ENCODE measurements around the gene VAMP1. TPM values are rescaled to one million over a fixed set of nuclear protein-coding genes. Genes with fewer than 3 reads are reported as not detected.
A peak's percentile ranks its signal among the peaks of the same experiment; 100 is the strongest.
"Not testable (repeated sequence)": the region's sequence is repeated elsewhere in the genome, so short reads cannot be mapped to it uniquely, and the experiment has no call there.

VAMP1 gene, protein sequence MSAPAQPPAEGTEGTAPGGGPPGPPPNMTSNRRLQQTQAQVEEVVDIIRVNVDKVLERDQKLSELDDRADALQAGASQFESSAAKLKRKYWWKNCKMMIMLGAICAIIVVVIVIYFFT
- total RNA-seq: 10 to 100 TPM; 19.9 to 81.8 TPM

DNA sequence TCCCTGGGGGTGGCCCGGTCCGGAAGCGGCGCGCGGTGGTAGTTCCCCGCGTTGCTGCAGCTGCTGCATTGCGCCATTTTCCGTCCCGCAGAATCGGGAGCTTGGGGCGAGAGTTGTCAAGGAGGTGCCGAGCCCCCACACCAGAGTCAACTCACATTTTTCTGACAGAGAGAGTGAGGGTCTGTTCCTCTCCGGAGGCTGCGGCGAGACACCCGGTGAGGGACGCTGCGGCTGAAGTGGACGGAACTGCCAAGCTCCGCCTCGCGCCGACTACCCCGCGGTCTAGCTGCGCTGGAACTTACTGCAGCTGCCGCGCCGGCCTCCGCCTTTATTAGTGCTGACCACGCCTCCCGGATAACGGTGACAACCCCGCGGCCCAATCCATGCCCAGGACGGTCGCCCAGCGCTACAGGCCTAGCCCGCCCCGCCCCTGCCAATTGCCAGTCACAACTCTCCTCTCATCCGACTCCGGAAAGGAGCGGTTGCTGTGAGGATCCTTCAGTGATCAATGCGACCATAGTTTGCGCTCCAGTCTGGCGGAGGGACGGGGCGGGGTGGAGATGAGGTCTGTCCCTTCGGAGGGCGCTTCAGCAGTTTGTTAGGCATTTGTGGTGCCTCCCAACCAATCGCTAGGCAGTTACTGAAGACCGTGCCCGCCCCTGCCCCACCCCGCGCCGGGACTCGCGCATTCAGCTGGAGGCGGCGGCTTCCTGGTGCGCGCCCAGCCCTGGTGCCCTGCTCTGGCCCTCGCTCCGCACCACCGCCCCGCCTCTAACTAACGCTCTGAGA lies at the start of gene VAMP1:
TSS of gene VAMP1 (minus strand) at position 303 of the 789 bp plus-strand sequence. CDS start at position 157, 146 bp downstream.
- Mint-ChIP-seq H3K27ac (peak within 1 kb of the TSS; percentile 90), H3K4me3 (peak within 1 kb of the TSS; percentile 79), H3K4me1 (peaks cover 30% of the 10 kb centered on the region), H3K9me3 (no peaks in the 10 kb centered on the region), H3K27me3 (no peaks in the 10 kb centered on the region), H3K36me3 (ENCODE audit: low read depth) (peaks cover 54% of the 10 kb centered on the region)
- ATAC-seq (replicated peaks): peak; percentile 89

DNA sequence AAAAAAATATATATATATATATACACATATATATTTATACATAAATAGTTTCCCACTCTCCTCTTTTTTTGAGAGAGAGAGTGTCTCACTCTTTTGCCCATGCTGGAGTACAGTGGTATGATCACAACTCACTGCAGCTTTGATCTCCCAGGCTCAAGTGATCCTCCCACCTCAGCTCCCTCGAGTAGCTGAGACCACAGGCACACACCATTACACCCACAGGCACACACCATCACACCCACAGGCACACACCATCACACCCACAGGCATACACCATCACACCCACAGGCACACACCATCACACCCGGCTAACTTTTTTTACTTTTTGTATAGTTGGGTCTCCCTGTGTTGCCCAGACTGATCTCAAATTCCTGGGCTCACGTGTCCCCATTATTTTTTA lies 49.7 kb upstream of the VAMP1 start:
- no peak for ATAC-seq (replicated peaks)
- peak overlapping the region; percentile 67 for H3K27ac Mint-ChIP-seq
- H3K4me3 Mint-ChIP-seq: no peak overlapping the region
- H3K9me3 Mint-ChIP-seq: no peaks in the 10 kb centered on the region
- H3K36me3 Mint-ChIP-seq (ENCODE audit: low read depth): peaks cover 100% of the 10 kb centered on the region
- H3K27me3 Mint-ChIP-seq: no peaks in the 10 kb centered on the region
- H3K4me1 Mint-ChIP-seq: no peaks in the 10 kb centered on the region

DNA sequence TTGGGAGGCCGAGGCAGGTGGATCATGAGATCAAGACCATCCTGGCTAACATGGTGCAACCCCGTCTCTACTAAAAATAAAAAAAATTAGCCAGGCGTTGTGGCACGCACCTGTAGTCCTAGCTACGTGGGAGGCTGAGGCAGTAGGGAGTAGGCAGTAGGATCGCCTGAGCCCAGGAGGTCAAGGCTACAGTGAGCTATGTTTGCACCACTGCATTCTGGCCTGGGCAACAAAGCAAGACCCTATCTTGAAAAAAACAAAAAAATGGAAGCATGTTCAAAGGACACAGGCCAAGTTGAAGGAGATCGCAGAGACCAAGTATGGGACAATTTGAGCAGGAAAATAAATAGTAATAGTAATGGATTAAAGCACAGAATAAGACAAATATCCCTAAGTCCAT lies 37.6 kb upstream of the VAMP1 start:
- H3K4me1 Mint-ChIP-seq: no peaks in the 10 kb centered on the region
- no peak for ATAC-seq (replicated peaks)
- no peaks in the 10 kb centered on the region for H3K9me3 Mint-ChIP-seq
- H3K36me3 Mint-ChIP-seq (ENCODE audit: low read depth): peaks cover 76% of the 10 kb centered on the region
- no peaks in the 10 kb centered on the region for H3K27me3 Mint-ChIP-seq
- H3K27ac Mint-ChIP-seq: no peak overlapping the region
- H3K4me3 Mint-ChIP-seq: no peak overlapping the region

DNA sequence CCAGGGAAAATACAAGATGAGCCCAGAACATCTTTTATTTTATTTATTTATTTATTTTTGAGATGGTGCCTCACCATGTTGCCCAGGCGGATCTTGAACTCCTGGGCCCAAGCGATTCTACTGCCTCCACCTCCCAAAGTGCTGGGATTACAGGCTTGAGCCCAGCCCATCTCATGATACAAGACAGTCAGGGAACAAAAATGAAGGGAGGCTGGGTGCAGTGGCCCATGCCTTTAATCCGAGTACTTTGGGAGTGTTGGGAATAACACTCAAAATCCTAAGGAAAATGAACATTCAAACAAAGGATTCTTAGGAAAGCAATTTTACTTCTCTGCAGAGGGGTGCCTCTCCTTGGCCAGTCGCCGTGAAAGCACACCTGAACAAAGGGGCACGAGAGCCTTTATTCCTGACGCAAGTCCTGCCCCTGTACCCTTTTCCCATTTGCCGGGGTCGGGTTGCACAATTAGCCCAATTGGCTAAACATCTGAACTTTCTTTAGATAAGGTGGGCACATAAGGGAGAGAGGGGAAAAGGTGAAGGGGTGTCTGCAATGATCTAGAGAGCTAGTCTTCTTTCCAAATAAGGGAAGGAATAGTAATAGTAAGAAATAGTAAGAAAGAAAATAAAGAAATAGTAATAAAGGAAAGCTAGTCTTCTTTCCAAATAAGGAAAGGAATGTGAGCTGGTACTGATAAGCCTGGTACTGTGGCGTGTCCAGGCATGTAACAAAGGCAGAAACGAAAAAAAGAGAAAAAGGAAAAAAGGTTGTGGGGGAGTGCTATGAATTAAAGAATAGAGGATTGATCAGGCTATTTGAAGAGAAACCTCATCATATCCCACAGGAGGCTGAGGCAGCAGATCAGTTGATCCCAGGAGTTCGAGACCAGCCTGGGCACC lies 36.9 kb upstream of the VAMP1 start:
- Mint-ChIP-seq H3K4me1 (no peaks in the 10 kb centered on the region), H3K9me3 (no peaks in the 10 kb centered on the region)
- ATAC-seq (replicated peaks): no peak

DNA sequence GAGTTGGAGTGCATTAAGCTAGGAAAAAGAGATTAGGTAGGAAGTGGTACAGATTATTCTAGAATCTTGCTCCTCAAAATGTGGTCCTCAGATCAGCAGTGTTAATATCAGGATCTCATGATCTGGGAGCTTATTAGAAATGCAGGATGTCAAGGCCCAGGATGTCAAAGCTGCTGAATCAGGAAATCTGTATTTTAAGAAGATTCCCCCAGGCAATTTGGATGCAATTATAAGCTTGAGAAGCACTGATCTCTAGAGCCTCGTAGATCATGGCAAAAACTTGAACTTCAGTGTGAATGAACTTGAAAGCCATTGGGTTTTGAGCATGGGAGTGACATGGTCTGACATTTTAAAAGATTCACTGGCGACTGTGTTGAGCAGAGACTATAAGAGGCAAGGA lies 30.0 kb upstream of the VAMP1 start:
- no peak overlapping the region for H3K27ac Mint-ChIP-seq
- H3K36me3 Mint-ChIP-seq (ENCODE audit: low read depth): peaks cover 44% of the 10 kb centered on the region
- H3K4me3 Mint-ChIP-seq: no peak overlapping the region
- ATAC-seq (replicated peaks): no peak
- H3K4me1 Mint-ChIP-seq: peaks cover 5% of the 10 kb centered on the region
- H3K27me3 Mint-ChIP-seq: no peaks in the 10 kb centered on the region
- no peaks in the 10 kb centered on the region for H3K9me3 Mint-ChIP-seq

More for the DNA sequence above, 36.9 kb upstream of the VAMP1 start:
- H3K27me3 Mint-ChIP-seq: no peaks in the 10 kb centered on the region
- peaks cover 68% of the 10 kb centered on the region for H3K36me3 Mint-ChIP-seq (ENCODE audit: low read depth)
- H3K4me3 Mint-ChIP-seq: no peak overlapping the region
- no peak overlapping the region for H3K27ac Mint-ChIP-seq

DNA sequence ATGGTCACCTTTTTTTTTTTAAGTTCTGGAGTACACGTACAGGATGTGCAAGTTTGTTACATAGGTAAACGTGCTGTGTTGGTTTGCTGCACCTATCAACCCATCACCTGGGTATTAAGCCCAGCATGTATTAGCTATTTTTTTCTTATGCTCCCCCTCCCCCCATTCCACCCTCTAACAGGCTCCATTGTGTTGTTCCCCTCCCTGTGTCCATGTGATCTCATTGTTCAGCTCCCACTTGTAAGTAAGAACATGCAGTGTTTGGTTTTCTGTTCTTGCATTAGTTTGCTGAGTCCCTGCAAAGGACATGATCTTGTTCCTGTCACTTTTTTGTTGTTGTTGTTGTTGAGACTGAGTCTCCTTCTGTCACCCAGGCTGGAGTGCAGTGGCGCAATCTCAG lies 26.8 kb upstream of the VAMP1 start:
- Mint-ChIP-seq H3K4me1 (peaks cover 12% of the 10 kb centered on the region), H3K36me3 (ENCODE audit: low read depth) (peaks cover 58% of the 10 kb centered on the region)
- H3K9me3 Mint-ChIP-seq; H3K4me3 Mint-ChIP-seq; H3K27me3 Mint-ChIP-seq; H3K27ac Mint-ChIP-seq; ATAC-seq (replicated peaks): not testable (repeated sequence)

DNA sequence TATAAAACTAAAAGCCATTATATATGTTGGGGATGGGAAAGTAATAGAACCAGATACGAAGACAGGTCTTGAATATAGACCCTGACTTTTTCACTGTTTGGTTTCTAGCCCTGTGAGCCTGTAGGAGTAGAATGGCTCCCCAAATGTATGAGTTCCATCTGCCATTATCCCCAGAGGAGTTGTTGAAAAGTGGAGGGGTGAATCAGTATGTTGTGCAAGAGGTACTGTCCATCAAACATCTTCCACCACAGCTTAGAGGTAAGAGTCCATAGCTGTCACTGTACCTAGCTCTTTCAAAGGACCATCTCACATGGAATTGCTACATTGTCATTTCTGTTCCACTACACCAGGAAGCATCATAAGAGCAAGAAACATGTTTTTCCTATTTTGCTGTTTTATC lies 24.5 kb upstream of the VAMP1 start:
- Mint-ChIP-seq H3K4me1 (peaks cover 12% of the 10 kb centered on the region), H3K4me3 (peak overlapping the region; percentile 83), H3K9me3 (no peaks in the 10 kb centered on the region), H3K27ac (peak overlapping the region; percentile 96), H3K36me3 (ENCODE audit: low read depth) (peaks cover 79% of the 10 kb centered on the region), H3K27me3 (no peaks in the 10 kb centered on the region)
- no peak for ATAC-seq (replicated peaks)

DNA sequence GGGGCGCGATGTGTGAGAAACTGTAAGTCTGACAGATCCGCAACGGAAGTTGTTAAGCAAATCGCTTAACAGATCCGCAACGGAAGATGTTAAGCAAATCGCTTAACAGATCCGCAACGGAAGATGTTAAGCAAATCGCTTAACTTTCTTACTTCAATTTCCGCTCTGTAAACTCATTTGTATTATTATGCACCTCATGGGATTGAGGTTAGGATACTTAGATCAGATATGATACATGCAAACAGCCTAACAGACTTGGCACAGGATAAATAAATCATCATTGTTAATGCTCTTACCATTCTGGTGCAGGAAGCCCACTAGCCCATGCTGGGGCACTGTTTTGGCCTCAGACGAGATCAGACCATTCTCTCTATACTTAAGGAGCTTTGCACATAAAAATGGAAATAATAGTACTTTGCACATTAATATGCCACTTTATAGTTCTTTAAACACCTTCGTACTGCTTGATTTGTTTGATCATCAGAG lies 23.8 kb upstream of the VAMP1 start:
- Mint-ChIP-seq H3K9me3 (no peaks in the 10 kb centered on the region), H3K27me3 (no peaks in the 10 kb centered on the region), H3K4me1 (peaks cover 12% of the 10 kb centered on the region), H3K36me3 (ENCODE audit: low read depth) (peaks cover 79% of the 10 kb centered on the region), H3K4me3 (peak overlapping the region; percentile 83), H3K27ac (peak overlapping the region; percentile 96)
- ATAC-seq (replicated peaks): peak; percentile 48

DNA sequence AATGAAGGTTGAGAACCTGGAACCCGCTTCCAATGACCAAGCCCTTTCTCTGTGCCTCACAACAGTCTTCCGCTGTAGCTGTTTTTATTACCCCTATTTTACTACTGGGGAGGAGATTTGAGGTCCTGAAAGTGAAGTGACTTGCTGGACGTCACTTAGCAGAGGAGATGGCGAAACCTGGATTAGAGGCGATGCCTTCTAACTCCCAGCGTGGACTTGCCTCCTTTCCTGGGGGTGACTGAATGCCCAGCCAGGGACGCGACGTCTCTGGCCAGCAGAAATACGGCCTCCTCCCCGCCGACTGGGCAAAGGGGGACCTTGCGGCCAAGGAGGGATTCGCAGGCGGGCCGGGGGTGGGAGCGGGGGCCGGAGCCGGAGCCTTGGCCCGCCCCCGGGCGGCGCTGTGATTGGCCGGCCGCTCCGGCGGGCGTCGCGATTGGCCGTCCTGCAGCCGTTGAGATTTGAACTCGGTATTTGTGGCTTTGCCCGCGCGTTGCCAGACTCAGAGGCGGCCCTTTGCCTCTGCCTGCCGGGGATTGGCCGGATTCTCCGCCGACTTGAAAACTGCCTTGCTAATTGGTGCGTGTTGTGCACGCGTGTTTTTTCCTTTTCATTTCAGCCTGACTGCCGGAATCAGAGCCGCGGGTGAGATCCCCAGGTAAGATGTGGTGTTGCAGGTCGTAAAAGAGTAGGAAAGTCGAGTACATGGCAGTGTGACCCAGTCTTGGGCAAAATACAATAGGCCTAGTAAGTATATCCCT lies 23.2 kb upstream of the VAMP1 start, which contains the start of gene NCAPD2:
TSS of gene NCAPD2 (plus strand) at position 606 of the 761 bp plus-strand sequence. CDS start 997 bp downstream, outside the sequence.
- Mint-ChIP-seq H3K4me1 (peaks cover 12% of the 10 kb centered on the region), H3K27me3 (no peaks in the 10 kb centered on the region), H3K4me3 (peak within 1 kb of the TSS; percentile 83), H3K9me3 (no peaks in the 10 kb centered on the region), H3K36me3 (ENCODE audit: low read depth) (peaks cover 77% of the 10 kb centered on the region), H3K27ac (peak within 1 kb of the TSS; percentile 96)
- ATAC-seq (replicated peaks): peak; percentile 90

DNA sequence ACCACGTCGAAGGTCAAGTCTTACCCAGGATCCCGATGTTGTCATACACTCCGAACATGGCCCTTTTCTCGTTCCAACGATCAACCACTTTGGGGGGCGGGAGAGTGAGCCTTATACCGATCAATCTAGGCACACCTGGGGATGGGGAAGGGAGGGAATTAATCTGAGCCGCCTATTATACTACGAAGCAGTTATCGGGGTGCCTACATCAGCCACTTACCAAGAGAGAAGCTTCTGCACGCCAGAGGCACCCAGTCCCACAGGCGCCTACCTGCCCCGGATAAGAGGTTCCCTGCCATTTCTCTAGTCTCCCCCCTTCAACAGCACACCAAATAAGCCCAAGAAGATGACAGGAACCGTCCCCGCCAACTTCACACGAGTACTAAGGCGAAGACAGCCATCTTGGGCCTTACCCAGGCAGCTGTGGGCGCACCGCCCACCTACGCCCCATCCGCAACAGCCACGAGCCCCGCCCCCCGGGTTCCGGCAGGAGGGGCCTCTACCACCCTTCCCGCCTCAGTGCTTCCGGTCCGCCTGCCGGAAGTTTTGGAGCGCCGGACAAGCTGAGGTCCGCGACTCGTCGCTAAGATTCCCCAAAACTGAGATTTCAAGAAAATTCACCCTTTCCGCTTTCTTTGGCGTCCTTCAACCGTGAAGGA lies 22.5 kb upstream of the VAMP1 start, which contains the start of gene MRPL51:
TSS of gene MRPL51 (minus strand) at position 425 of the 659 bp plus-strand sequence. CDS start at position 299, 126 bp downstream.
- Mint-ChIP-seq H3K4me3 (peak within 1 kb of the TSS; percentile 83), H3K27ac (peak within 1 kb of the TSS; percentile 96), H3K27me3 (no peaks in the 10 kb centered on the region), H3K36me3 (ENCODE audit: low read depth) (peaks cover 70% of the 10 kb centered on the region), H3K4me1 (peaks cover 12% of the 10 kb centered on the region), H3K9me3 (no peaks in the 10 kb centered on the region)
- ATAC-seq (replicated peaks): peak; percentile 81

DNA sequence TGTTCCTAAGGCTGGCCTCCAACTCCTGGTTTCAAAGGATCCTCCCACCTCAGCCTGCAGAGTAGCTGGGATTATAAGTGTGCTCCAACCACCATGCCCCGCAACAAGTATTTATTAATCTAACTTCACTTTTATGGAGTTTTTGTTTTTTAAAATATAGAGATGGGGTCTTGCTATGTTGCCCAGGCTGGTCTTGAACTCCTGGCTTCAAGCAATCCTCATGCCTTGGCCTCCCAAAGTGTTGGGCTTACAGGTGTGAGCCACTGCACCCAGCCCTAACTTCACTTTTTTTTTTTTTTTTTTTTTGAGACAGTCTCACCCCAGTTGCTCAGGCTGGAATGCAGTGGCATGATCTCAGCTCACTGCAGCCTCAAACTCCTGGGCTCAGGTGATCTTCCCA lies 20.2 kb upstream of the VAMP1 start:
- H3K4me3 Mint-ChIP-seq; ATAC-seq (replicated peaks); H3K27ac Mint-ChIP-seq; H3K4me1 Mint-ChIP-seq; H3K27me3 Mint-ChIP-seq; H3K9me3 Mint-ChIP-seq: not testable (repeated sequence)
- H3K36me3 Mint-ChIP-seq (ENCODE audit: low read depth): peaks cover 47% of the 10 kb centered on the region

DNA sequence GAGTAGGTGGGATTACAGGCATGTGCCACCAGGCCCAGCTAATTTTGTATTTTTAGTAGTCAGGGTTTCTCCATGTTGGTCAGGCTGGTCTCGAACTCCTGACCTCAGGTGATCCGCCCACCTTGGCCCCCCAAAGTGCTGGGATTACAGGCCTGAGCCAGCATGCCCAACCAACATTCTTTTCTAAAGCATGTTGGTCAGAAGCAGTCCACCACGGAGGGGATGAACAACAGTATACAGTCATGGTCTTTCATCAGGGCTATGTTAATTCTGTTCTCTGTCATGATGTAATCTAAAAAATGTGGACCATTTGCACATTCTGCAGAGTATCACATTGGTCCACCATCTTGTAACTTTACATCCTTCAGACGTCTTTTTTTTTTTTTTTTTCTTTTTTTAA lies 19.0 kb upstream of the VAMP1 start:
- H3K36me3 Mint-ChIP-seq (ENCODE audit: low read depth): peaks cover 35% of the 10 kb centered on the region
- H3K4me3 Mint-ChIP-seq: no peak overlapping the region
- H3K4me1 Mint-ChIP-seq: no peaks in the 10 kb centered on the region
- no peak for ATAC-seq (replicated peaks)
- H3K27me3 Mint-ChIP-seq: no peaks in the 10 kb centered on the region
- no peaks in the 10 kb centered on the region for H3K9me3 Mint-ChIP-seq
- no peak overlapping the region for H3K27ac Mint-ChIP-seq

DNA sequence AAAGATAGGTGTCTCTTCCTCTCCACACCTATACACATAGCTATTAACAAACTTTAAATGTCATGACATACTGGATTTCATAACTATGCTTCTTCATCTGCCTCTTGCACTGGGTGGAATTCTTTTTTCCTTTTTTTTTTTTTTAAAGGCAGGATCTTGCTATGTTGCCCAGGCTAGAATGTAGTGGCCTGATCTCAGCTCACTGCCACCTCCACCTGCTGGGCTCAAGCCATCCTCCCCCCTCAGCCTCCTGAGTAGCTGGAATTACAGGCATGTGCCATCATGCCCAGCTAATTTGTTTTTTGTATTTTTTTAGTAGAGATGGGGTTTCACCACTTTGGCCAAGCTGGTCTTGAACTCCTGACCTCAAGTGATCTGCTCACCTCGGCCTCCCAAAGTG lies 17.8 kb upstream of the VAMP1 start:
- ATAC-seq (replicated peaks): no peak
- H3K4me3 Mint-ChIP-seq: no peak overlapping the region
- no peaks in the 10 kb centered on the region for H3K27me3 Mint-ChIP-seq
- no peaks in the 10 kb centered on the region for H3K4me1 Mint-ChIP-seq
- peaks cover 30% of the 10 kb centered on the region for H3K36me3 Mint-ChIP-seq (ENCODE audit: low read depth)
- no peak overlapping the region for H3K27ac Mint-ChIP-seq
- no peaks in the 10 kb centered on the region for H3K9me3 Mint-ChIP-seq

All from activated T-helper 17 cell treated with anti-CD3 and anti-CD28 coated beads, Interleukin-2, amount 50 U/mL, for 72 hours (primary cell).